ENCODE results near the gene KANSL3. TPM values are rescaled to one million over a fixed set of nuclear protein-coding genes. Genes with fewer than 3 reads are reported as not detected.
"Not testable (repeated sequence)": the region's sequence is repeated elsewhere in the genome, so short reads cannot be mapped to it uniquely, and the experiment has no call there.

KANSL3 gene
- total and polyA plus RNA-seq, 4 experiments from 2014 or later: 13.3 to 69.7 (median 40.2) TPM

- not testable (repeated sequence) for H3K9me3 Mint-ChIP-seq; H3K27ac ChIP-seq (ENCODE audit: low read depth, low read length); H3K4me3 ChIP-seq (ENCODE audit: low read length in 2 of 2); H3K27me3 ChIP-seq (ENCODE audit: insufficient read depth, low read length); H3K27me3 Mint-ChIP-seq; H3K9me3 ChIP-seq (ENCODE audit: control insufficient read depth in 1 of 2, low read length in 2 of 2)
- H3K27ac Mint-ChIP-seq: peak overlapping the region in 4 of 7 donors; percentile 48 to 86 (median 82)
- ChIA-PET POLR2A (ENCODE audit: partially characterized antibody) (interaction anchor here (0.6 to 13.6 kb wide), 11 partner anchors 9 to 559 kb away, joined by 3 to 320 read pairs (median 3); partner anchors contain the start of genes ANKRD36, ARID5A and CNNM3), CTCF (ENCODE audit: partially characterized antibody) (interaction anchor here (0.6 to 6.3 kb wide), 22 partner anchors 9 to 304 kb away, joined by 3 to 169 read pairs (median 4); partner anchors contain the start of genes ANKRD39, ARID5A, CNNM4 and SNRNP200)
- peaks cover 1 to 32% (median 12%) of the 10 kb centered on the region in 4 donors for H3K4me1 Mint-ChIP-seq
- H3K36me3 Mint-ChIP-seq: peaks cover 0 to 16% of the 10 kb centered on the region in 2 donors
- Histone ChIP-seq H3K36me3 (ENCODE audit: insufficient read depth, low read length) (peaks cover 21% of the 10 kb centered on the region), H3K4me1 (ENCODE audit: insufficient read depth, low read length) (peaks cover 17% of the 10 kb centered on the region)
- peak in 1 of 5 donors; percentile 35 for DNase-seq
- H3K4me3 Mint-ChIP-seq: peak overlapping the region in 5 of 8 donors; percentile 15 to 69 (median 32)
- intact Hi-C loops (cut with micrococcal nuclease): loop anchor here (1.0 kb wide), 6 partner anchors 16 to 195 kb away; no protein-coding TSS in a partner anchor
Observed at GRCh38 chr2:96553957-96554292, 84.2 kb downstream of the KANSL3 start.

- CTCF ChIA-PET (ENCODE audit: partially characterized antibody): interaction anchor here (0.6 to 6.3 kb wide), 21 partner anchors 9 to 304 kb away, joined by 3 to 169 read pairs (median 5); partner anchors contain the start of genes ANKRD39, ARID5A and CNNM4
- Mint-ChIP-seq H3K36me3 (peaks cover 0 to 19% of the 10 kb centered on the region in 2 donors), H3K9me3 (peaks cover 0 to 3% (median 0%) of the 10 kb centered on the region in 8 donors), H3K4me1 (peaks cover 1 to 32% (median 12%) of the 10 kb centered on the region in 4 donors), H3K27me3 (no peaks in the 10 kb centered on the region), H3K4me3 (peak overlapping the region in 4 of 8 donors; percentile 6 to 69 (median 37)), H3K27ac (peak overlapping the region in 6 of 7 donors; percentile 30 to 88 (median 82))
- Histone ChIP-seq H3K4me3 (ENCODE audit: low read length in 2 of 2) (no peak overlapping the region), H3K27ac (ENCODE audit: low read depth, low read length) (no peak overlapping the region), H3K9me3 (ENCODE audit: control insufficient read depth in 1 of 2, low read length in 2 of 2) (no peaks in the 10 kb centered on the region), H3K36me3 (ENCODE audit: insufficient read depth, low read length) (peaks cover 27% of the 10 kb centered on the region), H3K4me1 (ENCODE audit: insufficient read depth, low read length) (peaks cover 17% of the 10 kb centered on the region), H3K27me3 (ENCODE audit: insufficient read depth, low read length) (no peaks in the 10 kb centered on the region)
- DNase-seq: peak in 1 of 5 donors; percentile 40
- POLR2A ChIA-PET (ENCODE audit: partially characterized antibody): interaction anchor here (0.7 to 13.6 kb wide), 10 partner anchors 8 to 263 kb away, joined by 3 to 320 read pairs (median 4); partner anchors contain the start of genes ARID5A and CNNM3
- intact Hi-C loops (cut with micrococcal nuclease): no loop called here
Observed at GRCh38 chr2:96553176-96553956, 84.7 kb downstream of the KANSL3 start.

GRCh38 chr2:96552315-96553175 is 85.6 kb downstream of the KANSL3 start:
- CTCF ChIA-PET (ENCODE audit: partially characterized antibody): interaction anchor here (6.3 kb wide), 2 partner anchors 19 to 145 kb away, joined by 59 to 169 read pairs; partner anchors contain the start of gene ARID5A
- Histone ChIP-seq H3K36me3 (ENCODE audit: insufficient read depth, low read length) (peaks cover 32% of the 10 kb centered on the region), H3K27me3 (ENCODE audit: insufficient read depth, low read length) (no peaks in the 10 kb centered on the region), H3K27ac (ENCODE audit: low read depth, low read length) (no peak overlapping the region), H3K4me1 (ENCODE audit: insufficient read depth, low read length) (peaks cover 22% of the 10 kb centered on the region), H3K4me3 (ENCODE audit: low read length in 2 of 2) (no peak overlapping the region), H3K9me3 (ENCODE audit: control insufficient read depth in 1 of 2, low read length in 2 of 2) (no peaks in the 10 kb centered on the region)
- Mint-ChIP-seq H3K4me1 (peaks cover 2 to 36% (median 15%) of the 10 kb centered on the region in 4 donors), H3K27ac (peak overlapping the region in 4 of 7 donors; percentile 52 to 84 (median 76)), H3K27me3 (no peaks in the 10 kb centered on the region), H3K9me3 (peaks cover 0 to 3% (median 0%) of the 10 kb centered on the region in 8 donors), H3K4me3 (peak overlapping the region in 2 of 8 donors; percentile 9 to 39), H3K36me3 (peaks cover 4 to 25% of the 10 kb centered on the region in 2 donors)
- peak in 1 of 5 donors; percentile 33 for DNase-seq
- intact Hi-C loops (cut with micrococcal nuclease): no loop called here
- POLR2A ChIA-PET (ENCODE audit: partially characterized antibody): interaction anchor here (0.5 to 13.6 kb wide), 5 partner anchors 18 to 254 kb away, joined by 3 to 320 read pairs (median 4); partner anchors contain the start of gene ARID5A

- H3K9me3 Mint-ChIP-seq: peaks cover 0 to 3% (median 0%) of the 10 kb centered on the region in 8 donors
- Histone ChIP-seq H3K27me3 (ENCODE audit: insufficient read depth, low read length) (no peaks in the 10 kb centered on the region), H3K36me3 (ENCODE audit: insufficient read depth, low read length) (peaks cover 36% of the 10 kb centered on the region), H3K9me3 (ENCODE audit: control insufficient read depth in 1 of 2, low read length in 2 of 2) (no peaks in the 10 kb centered on the region), H3K4me1 (ENCODE audit: insufficient read depth, low read length) (peaks cover 30% of the 10 kb centered on the region), H3K4me3 (ENCODE audit: low read length in 2 of 2) (no peak overlapping the region), H3K27ac (ENCODE audit: low read depth, low read length) (no peak overlapping the region)
- peak overlapping the region in 4 of 7 donors; percentile 6 to 80 (median 44) for H3K27ac Mint-ChIP-seq
- DNase-seq: no peak
- H3K27me3 Mint-ChIP-seq: no peaks in the 10 kb centered on the region
- intact Hi-C loops (cut with micrococcal nuclease): no loop called here
- ChIA-PET CTCF (ENCODE audit: partially characterized antibody) (interaction anchor here (1.1 to 6.3 kb wide), 3 partner anchors 19 to 144 kb away, joined by 3 to 169 read pairs (median 59); partner anchors contain the start of gene ARID5A), POLR2A (ENCODE audit: partially characterized antibody) (interaction anchor here (0.5 to 13.6 kb wide), 3 partner anchors 17 to 255 kb away, joined by 3 to 320 read pairs (median 23); partner anchors contain the start of gene ARID5A)
- peaks cover 6 to 31% of the 10 kb centered on the region in 2 donors for H3K36me3 Mint-ChIP-seq
- H3K4me1 Mint-ChIP-seq: peaks cover 8 to 39% (median 21%) of the 10 kb centered on the region in 4 donors
- H3K4me3 Mint-ChIP-seq: peak overlapping the region in 1 of 8 donors; percentile 39
Observed at GRCh38 chr2:96551605-96552314, 86.4 kb downstream of the KANSL3 start.

- peak overlapping the region in 1 of 7 donors; percentile 24 for H3K27ac Mint-ChIP-seq
- POLR2A ChIA-PET (ENCODE audit: partially characterized antibody): interaction anchor here (13.6 kb wide), 1 partner anchor 17 kb away, joined by 320 read pairs; the partner anchor contains the start of gene ARID5A
- Histone ChIP-seq H3K4me3 (ENCODE audit: low read length in 2 of 2) (no peak overlapping the region), H3K4me1 (ENCODE audit: insufficient read depth, low read length) (peaks cover 37% of the 10 kb centered on the region), H3K27me3 (ENCODE audit: insufficient read depth, low read length) (no peaks in the 10 kb centered on the region), H3K27ac (ENCODE audit: low read depth, low read length) (no peak overlapping the region), H3K9me3 (ENCODE audit: control insufficient read depth in 1 of 2, low read length in 2 of 2) (no peaks in the 10 kb centered on the region), H3K36me3 (ENCODE audit: insufficient read depth, low read length) (peaks cover 36% of the 10 kb centered on the region)
- peaks cover 9 to 37% of the 10 kb centered on the region in 2 donors for H3K36me3 Mint-ChIP-seq
- peak in 1 of 5 donors; percentile 45 for DNase-seq
- intact Hi-C loops (cut with micrococcal nuclease): no loop called here
- H3K27me3 Mint-ChIP-seq: no peaks in the 10 kb centered on the region
- CTCF ChIA-PET (ENCODE audit: partially characterized antibody): interaction anchor here (1.1 to 1.3 kb wide), 2 partner anchors 22 to 143 kb away, joined by 3 read pairs; no protein-coding TSS in a partner anchor
- H3K4me1 Mint-ChIP-seq: peaks cover 14 to 42% (median 27%) of the 10 kb centered on the region in 4 donors
- H3K4me3 Mint-ChIP-seq: no peak overlapping the region
- H3K9me3 Mint-ChIP-seq: peaks cover 0 to 3% (median 0%) of the 10 kb centered on the region in 8 donors
Observed at GRCh38 chr2:96550787-96551604, 87.1 kb downstream of the KANSL3 start.

Measured in CD4-positive, alpha-beta memory T cell (primary cell).